SK-N-MC (cell line): Measurements from ENCODE around the gene GAK.

ENCODE experiments used
- EZH2 ChIP-seq: fragments of 200-600 bp; sonication (generic); IDR thresholded peaks from one replicate; pipeline ENCODE4 v1.6.1; 2017; ENCODE audit warnings: antibody characterized with exemption
- POLR2AphosphoS5 ChIP-seq: IDR thresholded peaks from 2 replicates; pipeline ENCODE4 v1.6.1; 2012; ENCODE audit warnings: mild to moderate bottlenecking, low read depth, low read length, borderline replicate concordance

DNA sequence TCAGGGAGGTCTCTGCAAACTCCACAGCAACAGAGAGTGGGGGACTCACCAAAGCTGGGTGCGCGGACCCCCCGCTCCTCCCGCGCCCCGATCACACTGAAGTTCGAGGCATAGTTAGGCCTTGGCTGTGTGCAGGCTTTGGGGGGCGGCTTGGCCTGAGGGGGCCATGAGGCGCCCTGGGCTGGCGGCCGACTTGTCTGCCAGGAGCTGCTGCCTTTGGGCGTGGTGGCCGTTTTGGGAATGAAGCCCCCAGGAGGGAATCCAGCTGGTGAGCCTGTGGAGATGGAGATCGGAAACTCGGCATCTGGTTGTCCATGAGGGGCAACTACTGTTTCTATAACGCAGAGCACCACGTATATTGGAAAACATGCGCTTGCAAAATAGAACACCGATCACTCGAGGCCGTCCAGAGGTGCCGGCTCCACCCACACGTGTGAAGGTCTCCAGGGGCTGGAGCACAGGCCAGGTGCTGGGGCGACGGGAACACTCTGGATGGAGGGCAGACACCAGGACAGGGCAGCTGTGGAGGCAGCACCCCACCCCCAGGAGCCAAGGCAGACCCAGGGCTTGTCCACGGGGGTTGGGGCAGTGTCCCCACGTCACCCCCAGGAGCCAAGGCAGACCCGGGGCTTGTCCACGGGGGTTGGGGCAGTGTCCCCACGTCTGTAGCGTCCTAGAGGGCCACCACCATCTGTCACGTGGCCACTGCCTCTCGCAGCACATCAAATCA lies 80.2 kb downstream of the GAK start:
- TF ChIP-seq EZH2: no peak
- no peak for TF ChIP-seq POLR2AphosphoS5
